Endodermal cell (in vitro differentiated cells): ENCODE measurements around the gene SEMA5A. TPM values are rescaled to one million over a fixed set of nuclear protein-coding genes. Genes with fewer than 3 reads are reported as not detected.

Experiments
- DNase-seq: peaks from one replicate; pipeline ENCODE4 v3.0.0-alpha.2; 2017
- H3K27ac ChIP-seq: 2 replicates; pipeline ENCODE4 v1.5.1; 2013; ENCODE audit warnings: mild to moderate bottlenecking, low read depth, low read length, moderate library complexity
- H3K27me3 ChIP-seq: 2 replicates; pipeline ENCODE4 v1.6.1; 2013; ENCODE audit warnings: mild to moderate bottlenecking, low read length, moderate library complexity; ENCODE audit not compliant: insufficient read depth, control insufficient read depth, poor library complexity, severe bottlenecking
- H3K36me3 ChIP-seq: 2 replicates; pipeline ENCODE4 v1.7.0; 2013; ENCODE audit warnings: mild to moderate bottlenecking, low read length, moderate library complexity; ENCODE audit not compliant: control insufficient read depth, insufficient read depth
- H3K4me1 ChIP-seq: one replicate; pipeline ENCODE4 v1.7.0; 2013; ENCODE audit warnings: low read length; ENCODE audit not compliant: control insufficient read depth, insufficient read depth
- H3K4me3 ChIP-seq: 2 replicates; pipeline ENCODE4 v1.5.1; 2013; ENCODE audit warnings: mild to moderate bottlenecking, low read length, moderate library complexity
- H3K9ac ChIP-seq: 2 replicates; pipeline ENCODE4 v1.6.1; 2013; ENCODE audit warnings: mild to moderate bottlenecking, low read length, moderate library complexity; ENCODE audit not compliant: poor library complexity, severe bottlenecking; ENCODE audit errors: extremely low read depth
- H3K9me3 ChIP-seq: 2 replicates; pipeline ENCODE4 v1.6.1; 2013; ENCODE audit warnings: mild to moderate bottlenecking, low read length, moderate library complexity; ENCODE audit not compliant: control insufficient read depth
- H3K27ac Mint-ChIP-seq: 2 replicates; pipeline ENCODE4 v1.8.0; 2020; ENCODE audit warnings: mixed read lengths
- H3K27me3 Mint-ChIP-seq: 2 replicates; pipeline ENCODE4 v1.8.0; 2021; ENCODE audit warnings: mild to moderate bottlenecking, mixed read lengths; ENCODE audit not compliant: insufficient read depth
- H3K36me3 Mint-ChIP-seq: 2 replicates; pipeline ENCODE4 v1.8.0; 2020; ENCODE audit warnings: low read depth, mixed read lengths
- H3K4me1 Mint-ChIP-seq: 2 replicates; pipeline ENCODE4 v1.8.0; 2020; ENCODE audit warnings: mixed read lengths
- H3K4me3 Mint-ChIP-seq: 2 replicates; pipeline ENCODE4 v1.8.0; 2020; ENCODE audit warnings: mild to moderate bottlenecking, moderate library complexity, mixed read lengths
- H3K9me3 Mint-ChIP-seq: 2 replicates; pipeline ENCODE4 v1.8.0; 2020; ENCODE audit warnings: mild to moderate bottlenecking, mixed read lengths
- WGBS, 2 experiments: methylation state at CpG; one replicate each; pipeline versions ENCODE4 v1.1.5 to v1.1.7; 2013; ENCODE audit warnings: missing lambda C conversion rate in 2 of 2, mixed read lengths in 1 of 2; ENCODE audit not compliant: insufficient coverage in 1 of 2, insufficient read length in 1 of 2; 5-methylcytosine and 5-hydroxymethylcytosine counted together
- total RNA-seq, 2 donors: library from RNA; stranded (reverse); fragmentation: NEBNext Ultra II Directional in 1 of 2; extraction: Animal tissue kit (Norgen Biotek cat#: 25700) in 1 of 2; gene quantifications; 2 replicates in 1 of 2; 3 replicates in 1 of 2; pipeline ENCODE4 v1.2.1, GENCODE V29; 2021
- TF ChIP-seq, protein P1 (sequence below): fragments of 200-600 bp; sonication (generic); conservative IDR thresholded peaks from 2 replicates; pipeline ENCODE4 v1.5.0; 2021; ENCODE audit warnings: antibody characterized with exemption, mild to moderate bottlenecking

Gene SEMA5A
- total RNA-seq, 2 donors from 2014 or later: 46.8 to 77.8 TPM

- Mint-ChIP-seq H3K27ac (no peak overlapping the region), H3K4me1 (peaks cover 15% of the 10 kb centered on the region), H3K9me3 (no peaks in the 10 kb centered on the region), H3K36me3 (peaks cover 3% of the 10 kb centered on the region), H3K4me3 (no peak overlapping the region), H3K27me3 (no peaks in the 10 kb centered on the region)
- 93% methylated on average over 4 of the region's 4 CpGs for WGBS, 2 experiments
- no peak overlapping the region for H3K4me3 ChIP-seq
- DNase-seq: no peak
- no peaks in the 10 kb centered on the region for H3K27me3 ChIP-seq
- TF ChIP-seq, protein P1, sequence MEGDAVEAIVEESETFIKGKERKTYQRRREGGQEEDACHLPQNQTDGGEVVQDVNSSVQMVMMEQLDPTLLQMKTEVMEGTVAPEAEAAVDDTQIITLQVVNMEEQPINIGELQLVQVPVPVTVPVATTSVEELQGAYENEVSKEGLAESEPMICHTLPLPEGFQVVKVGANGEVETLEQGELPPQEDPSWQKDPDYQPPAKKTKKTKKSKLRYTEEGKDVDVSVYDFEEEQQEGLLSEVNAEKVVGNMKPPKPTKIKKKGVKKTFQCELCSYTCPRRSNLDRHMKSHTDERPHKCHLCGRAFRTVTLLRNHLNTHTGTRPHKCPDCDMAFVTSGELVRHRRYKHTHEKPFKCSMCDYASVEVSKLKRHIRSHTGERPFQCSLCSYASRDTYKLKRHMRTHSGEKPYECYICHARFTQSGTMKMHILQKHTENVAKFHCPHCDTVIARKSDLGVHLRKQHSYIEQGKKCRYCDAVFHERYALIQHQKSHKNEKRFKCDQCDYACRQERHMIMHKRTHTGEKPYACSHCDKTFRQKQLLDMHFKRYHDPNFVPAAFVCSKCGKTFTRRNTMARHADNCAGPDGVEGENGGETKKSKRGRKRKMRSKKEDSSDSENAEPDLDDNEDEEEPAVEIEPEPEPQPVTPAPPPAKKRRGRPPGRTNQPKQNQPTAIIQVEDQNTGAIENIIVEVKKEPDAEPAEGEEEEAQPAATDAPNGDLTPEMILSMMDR: no peak
- no peaks in the 10 kb centered on the region for H3K4me1 ChIP-seq
- H3K9ac ChIP-seq: no peak overlapping the region
- H3K36me3 ChIP-seq: peaks cover 58% of the 10 kb centered on the region
- no peaks in the 10 kb centered on the region for H3K9me3 ChIP-seq
- no peak overlapping the region for H3K27ac ChIP-seq
These were observed 117.6 kb downstream of the SEMA5A start for GRCh38 chr5:9428272-9428671.

DNA sequence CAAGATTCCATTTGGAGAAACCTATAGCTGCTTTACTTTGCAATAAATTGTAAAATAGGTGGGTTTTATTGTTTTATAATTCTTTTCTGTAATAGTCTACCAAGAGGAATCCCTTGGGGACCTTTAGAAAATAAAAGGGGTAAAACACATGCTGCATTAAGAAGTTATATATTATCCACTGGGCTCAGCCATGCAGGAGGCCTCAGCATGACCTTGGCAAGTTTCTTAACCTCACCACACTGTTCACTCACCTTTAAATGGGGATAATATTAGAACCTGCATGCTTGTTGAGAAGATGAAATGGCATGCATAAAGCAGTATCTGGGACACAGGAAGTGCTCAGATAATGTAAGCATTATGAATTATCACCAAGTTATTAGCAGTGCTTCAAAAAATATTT is 120.2 kb downstream of the SEMA5A start:
- Histone ChIP-seq H3K4me1 (no peaks in the 10 kb centered on the region), H3K27ac (no peak overlapping the region), H3K27me3 (no peaks in the 10 kb centered on the region), H3K9me3 (no peaks in the 10 kb centered on the region), H3K9ac (no peak overlapping the region), H3K36me3 (peaks cover 66% of the 10 kb centered on the region), H3K4me3 (no peak overlapping the region)
- TF ChIP-seq, protein P1: no peak
- no peaks in the 10 kb centered on the region for H3K9me3 Mint-ChIP-seq
- H3K27me3 Mint-ChIP-seq: no peaks in the 10 kb centered on the region
- peaks cover 5% of the 10 kb centered on the region for H3K36me3 Mint-ChIP-seq
- no peak overlapping the region for H3K4me3 Mint-ChIP-seq
- DNase-seq: no peak
- H3K27ac Mint-ChIP-seq: no peak overlapping the region
- H3K4me1 Mint-ChIP-seq: peaks cover 10% of the 10 kb centered on the region

DNA sequence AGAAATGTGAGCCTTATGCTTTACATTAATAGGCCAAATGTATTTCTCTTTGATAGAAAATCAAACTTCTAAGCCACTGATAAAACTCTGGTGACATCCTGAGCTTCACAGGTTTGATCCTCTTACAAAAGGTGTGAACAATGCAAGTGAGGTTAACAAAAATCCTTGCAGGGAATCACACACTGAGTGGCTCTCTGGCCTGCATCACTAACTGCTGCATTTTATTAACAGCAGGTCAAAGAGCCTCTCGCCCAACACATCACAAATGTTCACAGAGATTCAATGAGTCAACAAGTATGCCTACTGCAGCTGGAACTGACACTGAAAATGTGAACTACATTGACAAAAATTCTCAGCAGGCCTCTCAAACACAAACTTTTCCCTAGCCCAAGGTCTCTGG is 122.3 kb downstream of the SEMA5A start:
- Histone ChIP-seq H3K4me3 (no peak overlapping the region), H3K36me3 (peaks cover 66% of the 10 kb centered on the region), H3K27ac (no peak overlapping the region), H3K9ac (no peak overlapping the region), H3K9me3 (peaks cover 11% of the 10 kb centered on the region), H3K27me3 (no peaks in the 10 kb centered on the region), H3K4me1 (no peaks in the 10 kb centered on the region)
- H3K4me1 Mint-ChIP-seq: peaks cover 10% of the 10 kb centered on the region
- H3K27me3 Mint-ChIP-seq: no peaks in the 10 kb centered on the region
- peak; percentile 51 for DNase-seq
- peaks cover 6% of the 10 kb centered on the region for H3K9me3 Mint-ChIP-seq
- H3K27ac Mint-ChIP-seq: no peak overlapping the region
- no peak overlapping the region for H3K4me3 Mint-ChIP-seq
- TF ChIP-seq, protein P1: no peak
- H3K36me3 Mint-ChIP-seq: peaks cover 18% of the 10 kb centered on the region
- WGBS, 2 experiments: 71 to 100% methylated on average over 1 of the region's 1 CpG
